HG03039 (cell line): Measurements from ENCODE around the gene KIF16B.

ENCODE experiments used
- ATAC-seq: cut with Tn5 transposase; IDR thresholded peaks from one replicate; pipeline ENCODE4 v1.9.1; 2021; ENCODE audit warnings: mild to moderate bottlenecking, moderate library complexity; ENCODE audit not compliant: unreplicated experiment

The KIF16B gene, protein sequence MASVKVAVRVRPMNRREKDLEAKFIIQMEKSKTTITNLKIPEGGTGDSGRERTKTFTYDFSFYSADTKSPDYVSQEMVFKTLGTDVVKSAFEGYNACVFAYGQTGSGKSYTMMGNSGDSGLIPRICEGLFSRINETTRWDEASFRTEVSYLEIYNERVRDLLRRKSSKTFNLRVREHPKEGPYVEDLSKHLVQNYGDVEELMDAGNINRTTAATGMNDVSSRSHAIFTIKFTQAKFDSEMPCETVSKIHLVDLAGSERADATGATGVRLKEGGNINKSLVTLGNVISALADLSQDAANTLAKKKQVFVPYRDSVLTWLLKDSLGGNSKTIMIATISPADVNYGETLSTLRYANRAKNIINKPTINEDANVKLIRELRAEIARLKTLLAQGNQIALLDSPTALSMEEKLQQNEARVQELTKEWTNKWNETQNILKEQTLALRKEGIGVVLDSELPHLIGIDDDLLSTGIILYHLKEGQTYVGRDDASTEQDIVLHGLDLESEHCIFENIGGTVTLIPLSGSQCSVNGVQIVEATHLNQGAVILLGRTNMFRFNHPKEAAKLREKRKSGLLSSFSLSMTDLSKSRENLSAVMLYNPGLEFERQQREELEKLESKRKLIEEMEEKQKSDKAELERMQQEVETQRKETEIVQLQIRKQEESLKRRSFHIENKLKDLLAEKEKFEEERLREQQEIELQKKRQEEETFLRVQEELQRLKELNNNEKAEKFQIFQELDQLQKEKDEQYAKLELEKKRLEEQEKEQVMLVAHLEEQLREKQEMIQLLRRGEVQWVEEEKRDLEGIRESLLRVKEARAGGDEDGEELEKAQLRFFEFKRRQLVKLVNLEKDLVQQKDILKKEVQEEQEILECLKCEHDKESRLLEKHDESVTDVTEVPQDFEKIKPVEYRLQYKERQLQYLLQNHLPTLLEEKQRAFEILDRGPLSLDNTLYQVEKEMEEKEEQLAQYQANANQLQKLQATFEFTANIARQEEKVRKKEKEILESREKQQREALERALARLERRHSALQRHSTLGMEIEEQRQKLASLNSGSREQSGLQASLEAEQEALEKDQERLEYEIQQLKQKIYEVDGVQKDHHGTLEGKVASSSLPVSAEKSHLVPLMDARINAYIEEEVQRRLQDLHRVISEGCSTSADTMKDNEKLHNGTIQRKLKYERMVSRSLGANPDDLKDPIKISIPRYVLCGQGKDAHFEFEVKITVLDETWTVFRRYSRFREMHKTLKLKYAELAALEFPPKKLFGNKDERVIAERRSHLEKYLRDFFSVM (N-terminal part only)

DNA sequence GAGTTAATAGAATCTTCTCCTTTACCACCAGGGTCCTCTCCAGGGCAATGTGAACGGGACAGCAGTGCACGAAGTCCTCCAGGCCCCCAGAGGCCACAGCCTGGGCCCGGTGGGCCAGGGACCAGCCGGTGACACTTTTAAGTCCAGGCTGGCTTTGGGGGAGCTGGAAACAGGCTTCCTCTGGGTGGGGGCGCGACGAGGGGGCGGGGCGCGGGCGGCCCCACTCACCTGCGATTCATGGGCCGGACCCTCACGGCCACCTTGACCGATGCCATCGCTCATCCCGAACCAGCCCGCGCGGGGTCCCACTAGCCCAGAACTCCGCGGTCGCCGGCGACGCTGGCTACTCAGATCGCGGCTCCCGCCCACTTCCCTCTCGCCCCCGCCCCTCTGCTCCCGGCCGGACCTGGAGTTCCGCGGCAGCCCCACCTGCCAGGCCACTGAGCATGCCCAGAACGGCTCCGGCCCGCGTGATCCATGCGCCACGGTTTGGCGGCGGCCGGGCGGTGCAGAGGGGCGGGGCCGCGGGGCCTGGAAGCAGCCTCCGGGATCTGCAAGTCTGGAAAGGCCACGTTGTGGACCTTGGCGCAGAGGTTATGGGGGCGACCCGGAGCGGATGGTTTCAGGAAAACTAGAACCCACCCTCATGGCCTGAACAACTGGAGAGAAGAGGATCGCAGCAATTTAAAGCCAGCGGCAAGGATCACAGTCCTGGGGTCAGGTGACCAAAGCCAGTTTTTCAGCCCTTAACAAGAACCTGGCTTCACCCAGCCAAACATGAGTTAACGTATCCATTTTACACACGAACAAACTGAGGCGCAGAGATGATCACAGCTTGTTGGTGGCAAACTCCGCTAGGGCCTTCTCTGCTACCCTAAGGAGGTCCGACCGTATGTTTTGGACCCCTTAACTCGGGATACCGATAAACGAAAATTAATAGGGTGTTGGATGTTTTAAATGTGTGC, at the start of gene KIF16B:
Gene KIF16B, minus strand, starts transcription at position 448 of the 965 bp plus-strand sequence. Its CDS starts 173 bp downstream, at position 275.
- ATAC-seq = peak; percentile 79

DNA sequence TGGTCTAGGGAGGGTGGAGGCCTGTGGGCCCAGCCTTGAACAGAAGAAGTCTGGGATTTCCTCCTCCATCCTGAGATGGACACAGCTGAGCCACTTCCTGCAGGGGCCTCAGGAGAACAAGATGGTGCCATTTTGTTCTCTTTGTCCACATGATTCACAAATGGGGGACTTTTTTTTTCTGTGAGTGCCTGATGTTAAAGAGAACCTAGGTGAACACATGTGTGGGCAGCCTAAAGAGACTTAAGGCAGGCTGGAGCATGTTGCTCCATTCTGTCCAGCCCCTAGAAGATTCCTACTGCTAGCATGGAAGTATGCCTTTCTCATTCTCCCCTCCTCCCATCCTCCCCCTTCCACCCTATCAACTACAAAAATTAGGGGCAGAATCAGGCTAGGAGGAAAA, 49.3 kb upstream of the KIF16B start:
- no peak for ATAC-seq

DNA sequence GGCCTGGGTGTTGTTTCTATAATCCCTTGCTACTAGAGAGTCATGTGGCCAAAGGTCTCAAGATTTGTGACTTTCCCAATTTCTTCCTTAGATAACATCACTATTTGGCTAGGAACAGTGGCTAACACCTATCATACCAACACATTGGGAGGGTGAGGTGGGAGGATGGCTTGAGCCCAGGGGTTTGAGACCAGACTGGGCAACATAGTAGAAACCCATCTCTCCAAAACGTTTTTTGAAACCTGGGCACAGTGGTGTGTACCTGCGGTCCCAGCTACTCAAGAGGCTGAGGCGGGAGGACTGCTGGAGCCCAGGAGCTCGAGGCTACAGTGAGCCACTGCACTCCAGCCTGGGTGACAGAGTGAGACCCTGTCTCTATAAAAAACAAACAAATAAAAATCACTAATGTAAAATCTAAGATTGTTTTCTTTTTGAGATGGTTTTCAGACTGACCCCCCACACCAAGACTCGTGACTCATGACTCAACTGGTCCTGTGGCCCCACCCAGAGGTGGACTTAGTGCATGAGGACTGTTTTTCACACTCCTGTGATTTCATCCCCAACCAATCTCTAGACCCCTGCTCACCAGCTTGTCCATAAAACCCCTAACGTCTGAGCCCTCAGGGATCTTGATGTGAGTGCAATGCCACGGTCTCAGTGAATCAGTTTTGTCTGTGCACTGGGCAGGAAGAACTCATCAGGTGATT, 48.3 kb upstream of the KIF16B start:
- no peak for ATAC-seq

DNA sequence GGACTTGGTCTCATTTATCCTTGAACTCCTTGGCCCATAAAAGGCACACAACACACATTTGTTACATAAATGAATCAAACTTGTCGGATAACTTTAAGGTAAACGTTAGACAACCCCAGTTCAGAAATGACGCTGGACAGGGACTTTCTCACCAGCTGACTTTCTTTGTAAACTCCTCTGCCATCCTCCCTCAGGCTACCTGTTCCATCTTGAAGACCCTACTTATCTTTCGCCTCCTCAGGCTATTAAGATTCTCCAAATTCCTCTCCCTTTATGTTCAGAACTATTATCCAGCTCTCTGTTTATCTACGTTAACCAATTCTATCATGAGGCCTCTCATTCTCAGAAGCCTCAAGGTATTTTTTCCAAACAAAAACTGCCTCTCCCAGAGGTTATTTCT, 47.7 kb upstream of the KIF16B start:
- ATAC-seq = no peak

DNA sequence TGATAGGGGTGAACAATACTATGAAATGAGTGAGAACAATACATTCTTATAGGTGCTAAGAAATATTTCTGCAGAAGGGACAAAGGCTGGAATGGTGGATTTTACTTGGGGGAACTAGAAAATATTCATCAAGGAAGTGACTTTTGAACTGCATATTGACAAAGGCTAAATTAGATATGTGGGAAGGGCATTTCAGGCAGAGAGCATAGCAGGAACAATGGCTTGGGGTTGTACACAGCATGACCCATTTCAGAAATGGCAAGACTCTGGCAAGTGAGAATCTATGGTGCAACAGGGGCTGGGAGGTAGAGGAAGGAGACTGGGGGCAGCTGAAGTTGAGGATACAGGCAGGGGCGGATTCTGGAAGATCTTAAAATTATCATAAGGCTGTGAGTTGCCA, 46.7 kb upstream of the KIF16B start:
- no peak for ATAC-seq

DNA sequence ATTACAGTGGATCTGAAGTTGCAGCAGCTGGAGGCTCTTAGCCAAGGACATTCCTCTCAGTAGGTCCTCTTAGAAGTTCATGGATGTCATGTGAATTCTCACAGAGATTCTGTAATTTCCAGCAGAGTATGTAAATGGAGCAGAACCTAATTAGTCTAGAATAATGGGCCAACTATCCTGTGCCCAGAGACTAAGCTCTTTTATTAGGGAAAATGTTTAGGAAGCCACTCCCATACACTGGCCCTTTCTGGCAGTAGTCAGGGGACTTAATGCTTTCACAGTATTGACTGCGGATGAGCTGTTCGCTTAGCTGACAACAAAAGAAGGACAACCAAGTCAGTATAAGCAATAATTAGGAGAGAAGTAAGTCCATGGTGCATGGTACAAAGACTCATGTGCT, 43.8 kb upstream of the KIF16B start:
- no peak for ATAC-seq

DNA sequence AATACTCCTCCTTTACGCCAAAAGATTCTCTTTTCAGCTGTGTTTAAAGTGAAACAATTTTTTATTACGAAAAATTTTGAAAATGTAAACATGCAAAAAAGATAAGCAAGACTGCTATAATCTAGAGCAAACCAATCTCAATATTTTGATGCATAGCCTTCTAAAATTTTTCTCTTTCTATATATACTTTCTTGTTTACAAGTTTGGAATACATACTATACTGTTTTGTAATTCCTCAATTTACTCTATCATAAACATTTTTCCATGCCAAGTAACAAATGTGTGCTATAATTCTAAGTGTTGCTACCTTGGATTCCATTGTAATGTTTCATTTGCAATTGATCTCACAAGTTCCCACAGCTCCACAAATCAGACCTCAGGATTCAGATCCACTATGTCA, 43.1 kb upstream of the KIF16B start:
- no peak for ATAC-seq

DNA sequence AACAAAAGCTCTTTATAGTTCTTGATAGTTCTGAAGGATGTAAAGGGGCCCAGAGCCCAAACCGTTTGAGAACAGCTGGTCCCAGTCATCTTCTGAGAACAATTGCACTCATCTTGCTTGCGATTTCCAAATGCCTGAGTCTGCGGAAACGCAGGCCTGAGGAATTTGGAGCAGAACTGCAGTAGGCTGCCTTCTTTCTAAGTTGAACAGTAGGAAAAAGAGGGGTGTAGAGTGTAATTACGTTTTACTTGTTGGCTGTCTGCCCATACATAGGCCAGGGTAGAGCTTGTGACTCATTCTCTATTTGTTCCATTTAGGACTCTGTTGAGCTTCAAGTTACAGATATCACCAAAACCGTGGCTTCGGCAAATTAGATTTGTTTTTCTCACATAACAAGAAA, 42.0 kb upstream of the KIF16B start:
- no peak for ATAC-seq

DNA sequence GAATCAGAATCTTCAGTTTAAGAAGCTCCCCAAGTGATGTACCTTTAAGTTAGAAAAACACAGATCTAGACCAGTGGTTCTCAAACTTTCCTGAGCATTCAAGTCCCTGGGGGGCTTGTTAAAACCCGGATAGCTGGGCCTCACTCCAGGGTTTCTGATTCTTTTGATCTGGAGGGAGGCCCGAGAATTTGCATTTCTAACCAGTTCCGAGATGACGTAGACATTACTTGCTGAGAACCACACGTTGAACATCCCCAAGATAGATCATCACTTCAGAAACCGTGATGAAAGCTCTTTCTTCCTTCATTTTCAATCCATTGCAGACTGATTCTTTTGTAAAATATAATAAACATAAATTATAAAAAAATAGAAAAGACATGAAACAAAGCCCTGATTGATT, 40.7 kb upstream of the KIF16B start:
- no peak for ATAC-seq

DNA sequence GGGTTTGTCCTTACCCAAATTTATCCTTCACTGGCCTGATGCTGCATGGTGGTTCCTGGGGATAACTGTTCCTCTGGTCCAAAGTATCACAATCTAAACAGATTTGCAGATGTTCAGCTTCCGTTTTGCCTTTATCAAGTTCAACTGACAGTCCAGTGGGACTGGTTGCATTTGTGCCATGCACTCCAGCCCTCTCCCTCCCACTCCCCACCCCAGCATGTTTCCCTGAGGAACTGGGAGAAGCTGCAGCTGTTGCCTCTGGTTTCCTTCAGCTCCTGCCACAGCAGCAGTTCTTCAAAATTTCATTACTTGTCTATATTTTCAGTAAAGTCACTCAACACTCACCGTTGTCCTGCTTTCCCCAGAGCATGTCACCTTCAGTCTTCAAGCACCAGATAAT, 39.5 kb upstream of the KIF16B start:
- no peak for ATAC-seq

DNA sequence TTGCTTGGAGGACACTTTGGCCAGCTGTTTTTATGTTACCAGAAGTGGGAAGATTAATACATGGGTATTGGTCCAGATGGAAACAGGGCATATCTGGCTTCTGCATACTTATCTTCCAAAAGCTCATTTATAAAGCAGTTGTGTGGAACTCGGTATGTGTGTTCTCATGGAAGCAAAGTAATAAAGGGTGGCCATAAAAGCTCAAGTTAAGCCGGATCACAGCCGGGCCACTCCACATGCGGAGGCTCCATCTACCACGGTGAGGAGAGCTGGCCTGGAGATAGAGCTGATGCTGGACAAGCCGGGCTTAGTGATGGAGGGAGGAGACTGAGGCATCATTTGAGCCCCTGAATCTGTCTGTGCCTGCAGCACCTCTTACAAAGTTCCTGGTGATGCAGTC, 38.6 kb upstream of the KIF16B start:
- ATAC-seq = no peak

DNA sequence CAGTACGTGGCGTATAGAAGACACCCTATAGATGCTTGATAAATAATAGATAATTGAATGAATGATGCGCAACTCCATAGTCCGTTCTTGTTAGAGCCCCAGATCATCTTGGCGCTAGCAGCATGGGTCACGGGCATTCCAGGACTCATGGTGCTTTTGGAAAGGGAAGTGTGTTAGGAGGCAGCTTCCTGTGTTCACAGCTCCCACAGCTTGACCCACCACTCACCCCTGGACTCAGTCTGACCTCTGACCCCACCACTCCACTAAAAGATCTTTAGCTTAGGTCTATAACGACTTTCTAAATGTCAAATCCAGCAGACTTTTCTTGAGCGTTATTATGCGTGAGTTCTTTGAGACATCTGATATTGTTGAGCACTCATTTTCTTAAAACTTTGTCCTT, 35.8 kb upstream of the KIF16B start:
- ATAC-seq = no peak

DNA sequence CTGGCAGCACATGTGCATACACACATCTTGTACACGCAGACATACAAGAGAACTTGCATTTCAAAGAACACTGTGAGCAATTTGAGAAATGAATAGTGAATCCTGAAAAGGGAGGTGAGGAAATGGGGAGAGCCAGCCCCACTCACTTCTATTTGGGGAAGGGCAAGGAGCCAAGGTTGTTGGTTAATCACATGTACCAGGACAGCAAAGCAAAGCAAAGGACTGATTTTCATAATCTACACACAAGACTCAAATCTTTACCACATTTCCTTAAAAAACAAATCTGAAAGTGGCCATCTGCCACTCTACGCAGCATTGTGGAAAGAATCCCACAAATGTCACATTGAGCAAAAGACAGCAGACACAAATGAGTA, 35.0 kb upstream of the KIF16B start:
- ATAC-seq = no peak

DNA sequence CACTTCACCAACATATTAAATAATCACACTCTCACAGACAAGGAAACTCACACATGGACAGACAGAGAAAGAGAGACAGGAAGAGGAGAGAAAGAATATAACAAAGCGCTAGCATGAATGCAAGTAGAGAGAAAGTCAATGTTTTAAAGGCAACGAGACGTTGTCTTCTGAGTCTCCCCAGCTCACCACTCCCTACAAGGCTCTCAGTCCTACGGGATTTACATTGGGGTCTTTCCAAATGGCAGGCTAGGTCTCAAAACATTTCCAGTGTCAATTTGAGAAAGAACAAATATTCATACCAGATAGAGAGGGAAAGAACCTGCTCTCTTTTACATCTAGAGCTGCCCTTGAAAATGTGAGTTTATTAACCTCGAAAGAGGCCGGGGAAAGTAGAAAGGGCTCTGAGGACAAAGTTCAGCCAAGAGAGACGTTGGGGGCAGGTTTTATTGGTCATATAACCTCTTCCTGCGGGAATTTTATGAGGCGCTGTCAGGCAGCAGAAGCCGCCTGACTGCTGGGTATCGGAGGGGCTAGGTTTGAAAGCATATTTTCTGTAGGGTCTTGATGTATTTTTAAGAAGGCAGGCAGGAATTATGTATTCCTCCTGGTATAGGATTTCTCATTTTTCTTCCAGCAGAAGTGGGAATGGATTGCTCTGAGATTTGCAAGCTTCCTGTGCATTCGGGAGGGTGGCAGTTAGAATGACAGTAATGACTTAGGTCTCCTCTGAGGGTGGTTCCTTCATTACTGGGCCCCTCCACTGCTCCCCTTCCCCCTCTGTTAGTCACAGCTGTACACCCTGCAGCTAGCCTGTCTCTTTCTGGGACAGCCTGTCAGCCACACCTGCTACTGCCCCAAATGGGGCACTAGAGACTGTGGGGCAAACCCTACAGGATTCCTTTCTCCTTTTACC, 34.4 kb upstream of the KIF16B start:
- ATAC-seq = no peak

DNA sequence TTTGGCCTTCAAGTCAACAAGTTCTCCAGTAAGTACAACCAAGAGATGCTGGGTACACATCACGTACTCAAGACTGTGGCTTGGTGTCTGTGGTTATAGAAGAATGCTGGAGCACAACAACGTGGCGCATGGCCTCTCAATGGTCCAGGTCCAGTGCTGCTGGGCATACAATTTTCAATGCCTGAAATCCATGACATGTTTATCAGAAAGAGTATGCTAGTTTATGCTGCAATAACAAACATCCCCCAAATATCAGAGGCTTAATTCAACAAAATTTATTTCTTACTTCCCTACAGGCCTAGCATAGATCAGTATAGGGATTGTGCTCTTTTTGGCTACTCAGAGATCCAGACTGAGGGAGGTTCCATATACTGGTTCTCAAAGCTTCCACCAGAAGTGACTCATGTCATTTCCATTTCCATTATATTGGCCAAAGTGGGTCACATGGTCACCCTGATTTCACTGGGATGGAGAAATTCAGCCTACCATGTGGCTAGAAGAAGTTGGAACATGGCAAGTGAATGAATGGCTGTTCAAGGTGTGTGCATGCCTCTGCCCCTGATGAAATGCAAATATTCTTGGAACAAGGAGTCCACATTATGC, 33.3 kb upstream of the KIF16B start:
- ATAC-seq = no peak

DNA sequence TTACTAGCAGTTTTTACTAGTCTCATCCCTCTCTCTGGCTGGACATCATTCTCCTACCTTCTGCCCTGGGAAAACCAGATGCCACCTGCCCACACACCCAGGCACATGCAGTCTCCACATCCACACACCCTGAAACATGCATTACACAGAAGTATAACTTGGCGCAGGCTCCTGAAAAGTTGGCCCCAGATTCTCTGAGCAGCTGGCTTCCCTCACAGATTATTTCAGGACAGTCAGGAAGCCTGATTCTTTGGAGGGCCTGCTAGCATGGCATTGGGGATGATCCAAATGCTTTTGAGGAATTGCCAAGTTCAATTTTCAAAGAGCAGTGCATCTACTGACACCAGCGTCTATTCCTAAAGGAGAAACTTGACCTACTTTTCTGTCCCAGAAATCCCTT, 27.8 kb upstream of the KIF16B start:
- no peak for ATAC-seq

DNA sequence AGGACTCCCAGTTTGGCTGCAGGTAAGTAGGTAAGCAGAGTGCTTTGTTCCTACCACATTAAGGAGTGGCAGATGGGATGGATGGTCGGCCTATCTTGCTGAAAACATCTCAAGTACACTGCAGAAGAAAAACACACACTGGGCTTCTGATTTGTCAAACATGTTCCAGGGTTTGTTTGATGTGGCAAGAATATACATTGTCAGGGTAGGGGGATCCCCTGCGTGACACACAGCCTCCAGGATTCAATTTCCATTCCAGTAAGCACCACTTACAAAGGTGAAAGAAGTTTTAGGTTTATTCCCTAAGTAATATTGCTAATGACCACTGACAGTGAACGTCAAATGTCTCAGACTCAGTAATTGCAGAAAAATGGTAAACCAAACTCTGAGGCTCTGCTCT, 26.0 kb upstream of the KIF16B start:
- no peak for ATAC-seq

DNA sequence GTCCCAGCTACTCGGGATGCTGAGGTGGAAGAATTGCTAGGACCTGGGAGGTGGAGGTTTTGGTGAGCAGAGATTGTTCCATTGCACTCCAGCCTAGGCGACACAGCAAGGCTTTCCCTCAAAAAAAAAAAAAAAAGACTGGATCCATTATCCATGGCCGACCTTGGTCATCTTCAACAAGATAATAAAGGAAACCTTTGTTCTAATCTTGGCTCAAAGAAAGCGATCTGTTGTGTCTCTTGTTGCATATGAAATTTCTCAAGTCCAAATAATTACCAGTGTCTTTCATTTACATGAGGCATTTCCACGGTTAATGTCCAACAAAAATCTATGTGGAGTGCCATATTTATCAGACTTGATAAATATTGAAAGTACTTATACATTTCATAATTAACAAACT, 23.7 kb upstream of the KIF16B start:
- ATAC-seq = no peak
